IPS-20b (cell line): ENCODE data around the gene RAB30.
"Not testable (repeated sequence)": the region's sequence is repeated elsewhere in the genome, so short reads cannot be mapped to it uniquely, and the experiment has no call there.

Experiments
- H3K27ac ChIP-seq: one replicate; pipeline ENCODE4 v1.5.1; 2013; ENCODE audit warnings: low read length
- H3K27me3 ChIP-seq: 2 replicates; pipeline ENCODE4 v1.6.1; 2013; ENCODE audit warnings: mild to moderate bottlenecking, low read length, inconsistent platforms; ENCODE audit not compliant: insufficient read depth
- H3K36me3 ChIP-seq: 2 replicates; pipeline ENCODE4 v1.6.1; 2013; ENCODE audit warnings: low read depth, mild to moderate bottlenecking, inconsistent platforms, low read length, moderate library complexity; ENCODE audit not compliant: insufficient read depth
- H3K4me1 ChIP-seq: 2 replicates; pipeline ENCODE4 v1.6.1; 2013; ENCODE audit warnings: mild to moderate bottlenecking, control low read depth, inconsistent platforms, low read length, moderate library complexity; ENCODE audit not compliant: insufficient read depth
- H3K4me3 ChIP-seq: 2 replicates; pipeline ENCODE4 v1.5.1; 2013; ENCODE audit warnings: mild to moderate bottlenecking, low read length, inconsistent platforms
- H3K9ac ChIP-seq: 2 replicates; pipeline ENCODE4 v1.6.1; 2013; ENCODE audit warnings: low read depth, mild to moderate bottlenecking, inconsistent platforms, low read length, moderate library complexity
- H3K9me3 ChIP-seq: 2 replicates; pipeline ENCODE4 v1.6.1; 2013; ENCODE audit warnings: mild to moderate bottlenecking, low read depth, low read length, inconsistent platforms; ENCODE audit not compliant: insufficient read depth

RAB30 gene

GRCh38 chr11:83021780-83022125 lies 49.9 kb downstream of the RAB30 start:
- Histone ChIP-seq H3K4me3 (no peak overlapping the region), H3K9me3 (no peaks in the 10 kb centered on the region), H3K27me3 (no peaks in the 10 kb centered on the region), H3K27ac (no peak overlapping the region), H3K9ac (no peak overlapping the region), H3K36me3 (no peaks in the 10 kb centered on the region), H3K4me1 (peaks cover 23% of the 10 kb centered on the region; the same call in 1 of the 2 replicates)

GRCh38 chr11:83020942-83021779 lies 50.5 kb downstream of the RAB30 start:
- no peak overlapping the region for H3K27ac ChIP-seq
- no peaks in the 10 kb centered on the region for H3K27me3 ChIP-seq
- peaks cover 23% of the 10 kb centered on the region; the same call in 1 of the 2 replicates for H3K4me1 ChIP-seq

GRCh38 chr11:83019888-83020579 lies 51.7 kb downstream of the RAB30 start:
- no peak overlapping the region for H3K9ac ChIP-seq
- peaks cover 16% of the 10 kb centered on the region; the same call in 1 of the 2 replicates for H3K4me1 ChIP-seq
- no peak overlapping the region for H3K27ac ChIP-seq
- H3K9me3 ChIP-seq = no peaks in the 10 kb centered on the region
- H3K27me3 ChIP-seq = no peaks in the 10 kb centered on the region
- H3K4me3 ChIP-seq = no peak overlapping the region
- no peaks in the 10 kb centered on the region for H3K36me3 ChIP-seq

More at GRCh38 chr11:83020942-83021779, 50.5 kb downstream of the RAB30 start:
- Histone ChIP-seq H3K36me3 (no peaks in the 10 kb centered on the region), H3K4me3 (no peak overlapping the region), H3K9ac (no peak overlapping the region), H3K9me3 (no peaks in the 10 kb centered on the region)

GRCh38 chr11:83014951-83015350 lies 56.7 kb downstream of the RAB30 start:
- H3K27me3 ChIP-seq = no peaks in the 10 kb centered on the region
- no peaks in the 10 kb centered on the region for H3K4me1 ChIP-seq
- H3K9ac ChIP-seq = no peak overlapping the region

GRCh38 chr11:83012168-83013067 lies 59.3 kb downstream of the RAB30 start:
- H3K9me3 ChIP-seq = no peaks in the 10 kb centered on the region
- H3K9ac ChIP-seq = no peak overlapping the region
- H3K4me3 ChIP-seq = no peak overlapping the region
- no peak overlapping the region for H3K27ac ChIP-seq
- no peaks in the 10 kb centered on the region for H3K27me3 ChIP-seq
- no peaks in the 10 kb centered on the region for H3K36me3 ChIP-seq
- H3K4me1 ChIP-seq = peaks cover 4% of the 10 kb centered on the region; the same call in 1 of the 2 replicates

More at GRCh38 chr11:83014951-83015350, 56.7 kb downstream of the RAB30 start:
- Histone ChIP-seq H3K27ac (no peak overlapping the region), H3K9me3 (no peaks in the 10 kb centered on the region), H3K36me3 (no peaks in the 10 kb centered on the region), H3K4me3 (no peak overlapping the region)

- Histone ChIP-seq H3K36me3 (no peaks in the 10 kb centered on the region), H3K9me3 (no peaks in the 10 kb centered on the region), H3K27me3 (no peaks in the 10 kb centered on the region), H3K4me3 (no peak overlapping the region), H3K4me1 (peaks cover 4% of the 10 kb centered on the region; the same call in 1 of the 2 replicates), H3K27ac (no peak overlapping the region), H3K9ac (no peak overlapping the region)
Measured at GRCh38 chr11:83011333-83012167, 60.1 kb downstream of the RAB30 start.

DNA sequence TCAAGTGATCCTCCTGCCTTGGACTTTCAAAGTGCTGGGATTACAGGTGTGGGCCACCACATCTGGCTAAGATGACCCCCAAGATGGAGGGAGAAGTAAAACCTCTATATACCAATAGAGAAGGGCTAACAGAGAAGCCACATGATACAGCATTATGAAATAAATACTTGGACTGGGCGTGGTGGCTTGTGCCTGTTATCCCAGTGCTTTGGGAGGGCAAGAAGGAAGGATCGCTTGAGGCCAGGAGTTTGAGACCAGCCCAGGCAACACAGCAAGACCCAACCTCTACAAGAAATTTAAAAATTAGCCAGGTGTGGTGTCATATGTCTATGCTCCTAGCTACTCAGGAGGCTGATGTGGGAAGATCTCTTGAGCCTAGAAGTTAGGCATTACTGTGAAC lies 61.7 kb downstream of the RAB30 start:
- no peak overlapping the region for H3K4me3 ChIP-seq
- no peak overlapping the region for H3K9ac ChIP-seq
- H3K27me3 ChIP-seq = no peaks in the 10 kb centered on the region
- H3K36me3 ChIP-seq = no peaks in the 10 kb centered on the region
- no peaks in the 10 kb centered on the region for H3K9me3 ChIP-seq
- no peak overlapping the region for H3K27ac ChIP-seq
- peaks cover 4% of the 10 kb centered on the region; the same call in 1 of the 2 replicates for H3K4me1 ChIP-seq

- H3K27me3 ChIP-seq, H3K4me3 ChIP-seq, H3K27ac ChIP-seq, H3K4me1 ChIP-seq, H3K36me3 ChIP-seq, H3K9ac ChIP-seq, H3K9me3 ChIP-seq: not testable (repeated sequence)
Measured at GRCh38 chr11:83009136-83009535, 62.6 kb downstream of the RAB30 start.

DNA sequence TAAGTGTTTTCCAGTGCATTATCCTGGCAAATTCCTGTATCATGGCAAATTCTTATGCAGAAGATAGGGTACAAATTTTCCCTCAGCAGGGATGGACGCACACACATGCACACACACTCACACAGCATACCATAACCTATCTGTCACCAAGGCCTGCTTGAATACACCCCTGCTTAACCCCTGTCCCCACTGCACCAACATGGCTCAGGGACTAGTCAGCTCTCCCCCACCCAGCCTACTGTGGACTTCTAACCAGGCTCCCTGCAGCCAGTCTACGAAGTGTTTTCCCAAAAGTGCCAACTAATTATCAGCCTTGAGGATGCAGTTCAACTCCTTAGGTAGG lies 63.1 kb downstream of the RAB30 start:
- Histone ChIP-seq H3K4me3 (no peak overlapping the region), H3K9me3 (no peaks in the 10 kb centered on the region), H3K27me3 (no peaks in the 10 kb centered on the region), H3K9ac (no peak overlapping the region), H3K4me1 (peaks cover 4% of the 10 kb centered on the region; the same call in 1 of the 2 replicates), H3K36me3 (no peaks in the 10 kb centered on the region), H3K27ac (no peak overlapping the region)

- H3K4me3 ChIP-seq = no peak overlapping the region
Measured at GRCh38 chr11:83007909-83008580, 63.7 kb downstream of the RAB30 start.

More at GRCh38 chr11:83007909-83008580, 63.7 kb downstream of the RAB30 start:
- Histone ChIP-seq H3K27me3 (no peaks in the 10 kb centered on the region), H3K9me3 (no peaks in the 10 kb centered on the region), H3K9ac (no peak overlapping the region), H3K4me1 (peaks cover 4% of the 10 kb centered on the region; the same call in 1 of the 2 replicates), H3K27ac (no peak overlapping the region), H3K36me3 (no peaks in the 10 kb centered on the region)
